Transverse colon (tissue), 4 donors: ENCODE measurements around the gene RFFL. TPM values are rescaled to one million over a fixed set of nuclear protein-coding genes. Genes with fewer than 3 reads are reported as not detected.

Experiments used
- DNase-seq: peaks from one replicate; pipeline ENCODE4 v3.0.0-alpha.2; 2019
- H3K27ac ChIP-seq, 4 donors: fragments of 200-600 bp; sonication (generic); 2 replicates each; pipeline ENCODE4 v1.5.1; 2016 to 2018; ENCODE audit warnings: inconsistent platforms in 4 of 4
- H3K27me3 ChIP-seq: fragments of 200-600 bp; sonication (generic); 2 replicates; pipeline ENCODE4 v1.5.1; 2017; ENCODE audit warnings: inconsistent platforms
- H3K36me3 ChIP-seq, 4 donors: fragments of 200-600 bp; sonication (generic); 2 replicates each; pipeline ENCODE4 v1.5.1; 2017 to 2019; ENCODE audit warnings: inconsistent platforms in 4 of 4
- H3K4me1 ChIP-seq, 4 donors: fragments of 200-600 bp; sonication (generic); 2 replicates each; pipeline ENCODE4 v1.5.1; 2017 to 2020; ENCODE audit warnings: inconsistent platforms in 4 of 4
- H3K4me3 ChIP-seq, 4 donors: fragments of 200-600 bp; sonication (generic); 1 replicate in 1 of 4; 2 replicates in 3 of 4; pipeline versions ENCODE4 v1.5.1 to v1.6.1; 2017 to 2019; ENCODE audit warnings: inconsistent platforms in 4 of 4
- H3K9me3 ChIP-seq, 2 donors: fragments of 200-600 bp; sonication (generic); 2 replicates each; pipeline ENCODE4 v1.5.1; 2017 to 2019; ENCODE audit warnings: inconsistent platforms in 2 of 2
- EP300 ChIP-seq: sonication (generic); formaldehyde crosslinking; IDR thresholded peaks from one replicate; pipeline ENCODE4 v1.6.1; 2017; ENCODE audit warnings: antibody characterized with exemption, low read depth
- POLR2A ChIP-seq: fragments of 450-650 bp; IDR thresholded peaks from one replicate; pipeline ENCODE4 v1.6.1; 2016; ENCODE audit warnings: antibody characterized with exemption, mild to moderate bottlenecking, moderate library complexity
- POLR2AphosphoS5 ChIP-seq, 3 donors: sonication (generic); formaldehyde crosslinking; IDR thresholded peaks; one replicate each; pipeline ENCODE4 v1.6.1; 2016; ENCODE audit warnings: antibody characterized with exemption in 3 of 3
- WGBS, 2 donors: methylation state at CpG; one replicate each; pipeline ENCODE4 v1.1.5; 2018; ENCODE audit warnings: low coverage in 1 of 2; 5-methylcytosine and 5-hydroxymethylcytosine counted together
- in situ Hi-C, 4 donors: fragments of 200-750 bp; cut with MboI; loops; one replicate each; pipeline versions ENCODE4 v1.15.0 to v1.15.1; 2017; ENCODE audit warnings: low sequenced_read_pairs in 3 of 4, low pct_ligation_motif_present in 1 of 4, low pct_unique_long_range_greater_than_20kb in 1 of 4
- intact Hi-C: fragments of 100-400 bp; cut with DNase I; formaldehyde crosslinking; loops from one replicate; pipeline ENCODE4 v1.15.1; 2023; ENCODE audit warnings: low total_unique reads
- total RNA-seq, 4 donors: library from RNA; depleted of rRNA; stranded (reverse); fragments of >200 nt; gene quantifications; one replicate each; pipeline ENCODE4 v1.1.0, GENCODE V29; 2016
- TF ChIP-seq, protein P1 (sequence below), 5 experiments: fragments of 200-600 bp in 3 of 5; fragments of 450-650 bp in 2 of 5; sonication (generic) in 3 of 5; IDR thresholded peaks; 1 replicate in 2 of 5; 2 replicates in 3 of 5; pipeline ENCODE4 v1.5.1; 2016 to 2017; ENCODE audit warnings: antibody characterized with exemption in 5 of 5, inconsistent platforms in 3 of 5, mild to moderate bottlenecking in 2 of 5, moderate library complexity in 1 of 5

The RFFL gene
- total RNA-seq, 4 donors from 2014 or later, result 40.6 to 75.8 (median 50.7) TPM

- H3K4me3 ChIP-seq, result no peak overlapping the region
- H3K4me1 ChIP-seq, result peaks cover 4 to 63% (median 26%) of the 10 kb centered on the region in 4 donors
- intact Hi-C loops (no loop called here), in situ Hi-C loops (no loop called here)
- 79% methylated on average over 2 to 3 of the region's 3 CpGs for WGBS, 2 donors
- no peaks in the 10 kb centered on the region for H3K36me3 ChIP-seq
- H3K27ac ChIP-seq, result no peak overlapping the region
- DNase-seq, result no peak
- H3K9me3 ChIP-seq, result no peaks in the 10 kb centered on the region
- no peaks in the 10 kb centered on the region for H3K27me3 ChIP-seq
- no peak for TF ChIP-seq POLR2A
- TF ChIP-seq, protein P1, sequence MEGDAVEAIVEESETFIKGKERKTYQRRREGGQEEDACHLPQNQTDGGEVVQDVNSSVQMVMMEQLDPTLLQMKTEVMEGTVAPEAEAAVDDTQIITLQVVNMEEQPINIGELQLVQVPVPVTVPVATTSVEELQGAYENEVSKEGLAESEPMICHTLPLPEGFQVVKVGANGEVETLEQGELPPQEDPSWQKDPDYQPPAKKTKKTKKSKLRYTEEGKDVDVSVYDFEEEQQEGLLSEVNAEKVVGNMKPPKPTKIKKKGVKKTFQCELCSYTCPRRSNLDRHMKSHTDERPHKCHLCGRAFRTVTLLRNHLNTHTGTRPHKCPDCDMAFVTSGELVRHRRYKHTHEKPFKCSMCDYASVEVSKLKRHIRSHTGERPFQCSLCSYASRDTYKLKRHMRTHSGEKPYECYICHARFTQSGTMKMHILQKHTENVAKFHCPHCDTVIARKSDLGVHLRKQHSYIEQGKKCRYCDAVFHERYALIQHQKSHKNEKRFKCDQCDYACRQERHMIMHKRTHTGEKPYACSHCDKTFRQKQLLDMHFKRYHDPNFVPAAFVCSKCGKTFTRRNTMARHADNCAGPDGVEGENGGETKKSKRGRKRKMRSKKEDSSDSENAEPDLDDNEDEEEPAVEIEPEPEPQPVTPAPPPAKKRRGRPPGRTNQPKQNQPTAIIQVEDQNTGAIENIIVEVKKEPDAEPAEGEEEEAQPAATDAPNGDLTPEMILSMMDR (IDR thresholded peaks at IDR 0.05), result no peak
- no peak for TF ChIP-seq POLR2AphosphoS5 (IDR thresholded peaks at IDR 0.05)
- no peak for TF ChIP-seq EP300
Measured at GRCh38 chr17:35073183-35073790, 9.8 kb upstream of the RFFL start.

DNA sequence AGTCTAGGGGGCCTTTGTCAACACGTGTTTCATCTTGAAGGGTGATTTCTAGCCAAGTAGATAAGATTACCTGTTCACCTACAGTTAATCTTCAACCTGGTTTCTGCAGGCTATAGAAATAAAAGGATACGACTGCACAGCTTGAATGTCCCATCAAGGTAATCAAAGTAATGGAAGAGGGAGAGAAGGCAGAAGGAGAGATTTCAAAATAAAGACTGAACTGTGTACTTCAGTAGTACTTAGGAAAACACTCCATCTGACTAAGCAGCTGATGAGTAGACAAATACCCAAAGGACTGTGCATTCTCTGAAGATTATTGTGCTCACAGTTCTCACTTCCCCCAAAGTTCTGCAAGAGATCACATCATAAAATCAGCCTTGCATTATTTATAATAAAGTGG lies 5.8 kb upstream of the RFFL start:
- no peak for DNase-seq
- no peak overlapping the region for H3K27ac ChIP-seq
- 42 to 63% methylated on average over 2 of the region's 2 CpGs for WGBS, 2 donors
- peaks cover 9 to 41% (median 21%) of the 10 kb centered on the region in 4 donors for H3K4me1 ChIP-seq
- intact Hi-C loops, result no loop called here
- H3K36me3 ChIP-seq, result no peaks in the 10 kb centered on the region
- no peak for TF ChIP-seq POLR2AphosphoS5 (IDR thresholded peaks at IDR 0.05)
- TF ChIP-seq, protein P1 (IDR thresholded peaks at IDR 0.05), result no peak
- no peak for TF ChIP-seq EP300
- TF ChIP-seq POLR2A, result no peak
- H3K27me3 ChIP-seq, result no peaks in the 10 kb centered on the region
- H3K9me3 ChIP-seq, result no peaks in the 10 kb centered on the region
- no peak overlapping the region for H3K4me3 ChIP-seq
- in situ Hi-C loops, result loop anchor here in 1 of 4 donors (10.0 kb wide), 1 partner anchor 65 kb away; no protein-coding TSS in a partner anchor

GRCh38 chr17:35068249-35068648 lies 4.7 kb upstream of the RFFL start:
- 80% methylated on average over 2 of the region's 2 CpGs for WGBS, 2 donors
- no peak for DNase-seq

DNA sequence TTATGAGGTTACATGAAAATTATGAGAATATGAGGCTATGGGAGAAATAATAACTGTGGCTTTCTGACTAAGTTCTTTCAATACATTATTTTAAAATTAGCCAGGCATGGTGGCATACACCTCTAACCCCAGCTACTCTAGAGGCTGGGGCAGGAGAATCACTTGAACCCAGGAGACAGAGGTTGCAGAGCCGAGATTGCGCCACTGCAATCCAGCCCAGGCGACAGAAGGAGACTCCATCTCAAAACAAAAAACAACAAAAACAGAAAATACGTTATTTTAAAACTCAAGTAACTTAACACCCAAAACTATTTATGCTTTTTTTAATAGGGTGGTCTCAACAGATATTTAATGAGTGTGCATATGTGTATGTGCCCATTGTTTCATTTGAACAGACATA lies 2.4 kb upstream of the RFFL start:
- Histone ChIP-seq H3K36me3 (no peaks in the 10 kb centered on the region), H3K4me1 (peaks cover 14 to 45% (median 22%) of the 10 kb centered on the region in 4 donors), H3K27me3 (no peaks in the 10 kb centered on the region), H3K27ac (no peak overlapping the region), H3K4me3 (no peak overlapping the region), H3K9me3 (no peaks in the 10 kb centered on the region)
- intact Hi-C loops (no loop called here), in situ Hi-C loops (loop anchor here in 1 of 4 donors (10.0 kb wide), 1 partner anchor 61 kb away; no protein-coding TSS in a partner anchor)
- DNase-seq, result no peak
- WGBS, 2 donors, result 92% methylated on average over 4 of the region's 4 CpGs
- no peak for TF ChIP-seq POLR2A
- TF ChIP-seq, protein P1 (IDR thresholded peaks at IDR 0.05), result no peak
- no peak for TF ChIP-seq POLR2AphosphoS5 (IDR thresholded peaks at IDR 0.05)
- TF ChIP-seq EP300, result no peak

More at GRCh38 chr17:35068249-35068648, 4.7 kb upstream of the RFFL start:
- Histone ChIP-seq H3K4me3 (no peak overlapping the region), H3K27ac (no peak overlapping the region), H3K4me1 (peaks cover 14 to 41% (median 19%) of the 10 kb centered on the region in 4 donors), H3K36me3 (no peaks in the 10 kb centered on the region), H3K9me3 (no peaks in the 10 kb centered on the region), H3K27me3 (no peaks in the 10 kb centered on the region)
- in situ Hi-C loops (loop anchor here in 1 of 4 donors (10.0 kb wide), 1 partner anchor 63 kb away; no protein-coding TSS in a partner anchor), intact Hi-C loops (no loop called here)
- no peak for TF ChIP-seq POLR2A
